HG03378 (cell line): ENCODE data around the gene VARS1.

ENCODE experiments used
- ATAC-seq: cut with Tn5 transposase; IDR thresholded peaks from one replicate; pipeline ENCODE4 v1.9.1; 2021; ENCODE audit warnings: mild to moderate bottlenecking, moderate library complexity; ENCODE audit not compliant: unreplicated experiment

Gene VARS1

GRCh38 chr6:31749301-31750036, 46.1 kb downstream of the VARS1 start:
- no peak for ATAC-seq
